HG02870 (cell line): Measurements from ENCODE around the gene PLGLB1.
"Not testable (repeated sequence)": the region's sequence is repeated elsewhere in the genome, so short reads cannot be mapped to it uniquely, and the experiment has no call there.

Experiments used
- ATAC-seq: cut with Tn5 transposase; IDR thresholded peaks from one replicate; pipeline ENCODE4 v1.9.1; 2021; ENCODE audit warnings: mild to moderate bottlenecking, moderate library complexity; ENCODE audit not compliant: unreplicated experiment

PLGLB1 gene

GRCh38 chr2:87021744-87022143 is at the start of gene PLGLB1:
Gene PLGLB1, minus strand, starts transcription at chr2:87021844. Its CDS starts 61 bp downstream, at chr2:87021783.
- ATAC-seq: not testable (repeated sequence)

GRCh38 chr2:87064305-87064704 is 42.7 kb upstream of the PLGLB1 start:
- ATAC-seq: not testable (repeated sequence)

- ATAC-seq: not testable (repeated sequence)
Measured at GRCh38 chr2:87063431-87063830, 41.8 kb upstream of the PLGLB1 start.

GRCh38 chr2:87061519-87061918 is 39.9 kb upstream of the PLGLB1 start:
- ATAC-seq: not testable (repeated sequence)

GRCh38 chr2:87057606-87058005 is 36.0 kb upstream of the PLGLB1 start:
- ATAC-seq: not testable (repeated sequence)

- not testable (repeated sequence) for ATAC-seq
Measured at GRCh38 chr2:87056843-87057242, 35.2 kb upstream of the PLGLB1 start.

- ATAC-seq: not testable (repeated sequence)
Measured at GRCh38 chr2:87056435-87056834, 34.8 kb upstream of the PLGLB1 start.

- ATAC-seq: not testable (repeated sequence)
Measured at GRCh38 chr2:87054375-87054774, 32.7 kb upstream of the PLGLB1 start.

- ATAC-seq: peak; percentile 47
Measured at GRCh38 chr2:87041321-87041978, 19.8 kb upstream of the PLGLB1 start.

- ATAC-seq: not testable (repeated sequence)
Measured at GRCh38 chr2:87028607-87029006, 7.0 kb upstream of the PLGLB1 start.

GRCh38 chr2:87026816-87027215 is 5.2 kb upstream of the PLGLB1 start:
- not testable (repeated sequence) for ATAC-seq

GRCh38 chr2:87025927-87026326 is 4.3 kb upstream of the PLGLB1 start:
- not testable (repeated sequence) for ATAC-seq

- not testable (repeated sequence) for ATAC-seq
Measured at GRCh38 chr2:87023988-87024615, 2.5 kb upstream of the PLGLB1 start.

- not testable (repeated sequence) for ATAC-seq
Measured at GRCh38 chr2:87021043-87021442, 601 bp downstream of the PLGLB1 start.

- ATAC-seq: not testable (repeated sequence)
Measured at GRCh38 chr2:87019053-87019452, 2.6 kb downstream of the PLGLB1 start.

- ATAC-seq: not testable (repeated sequence)
Measured at GRCh38 chr2:87014489-87015169, 7.0 kb downstream of the PLGLB1 start.

- ATAC-seq: not testable (repeated sequence)
Measured at GRCh38 chr2:87004398-87004797, 17.2 kb downstream of the PLGLB1 start.
